GM12878 (cell line): ENCODE data around the gene NHERF2. TPM values are rescaled to one million over a fixed set of nuclear protein-coding genes. Genes with fewer than 3 reads are reported as not detected.

Experiments
- BRCA1 ChIP-seq: IDR thresholded peaks from 2 replicates; pipeline ENCODE4 v1.6.1; 2011; ENCODE audit warnings: low read depth, low read length, improper control_type of control experiment
- ELK1 ChIP-seq: IDR thresholded peaks from 2 replicates; pipeline ENCODE4 v1.6.1; 2012; ENCODE audit warnings: low read depth, low read length, improper control_type of control experiment
- GABPA ChIP-seq: IDR thresholded peaks from 2 replicates; pipeline ENCODE4 v1.6.1; 2014; ENCODE audit warnings: antibody characterized with exemption, low read depth, mild to moderate bottlenecking, inconsistent platforms
- MEF2A ChIP-seq: IDR thresholded peaks from 2 replicates; pipeline ENCODE4 v1.6.1; 2011; ENCODE audit warnings: low read depth, mild to moderate bottlenecking, low read length, moderate library complexity; ENCODE audit not compliant: insufficient read depth
- PRDM15 ChIP-seq: fragments of 450-650 bp; formaldehyde crosslinking; IDR thresholded peaks from 2 replicates; pipeline ENCODE4 v1.4.0; 2020; ENCODE audit warnings: mild to moderate bottlenecking, moderate library complexity
- RELA ChIP-seq: fragments of 450-650 bp; IDR thresholded peaks from 2 replicates; pipeline ENCODE4 v1.8.0; 2014; ENCODE audit warnings: borderline replicate concordance; ENCODE audit not compliant: partially characterized antibody
- RFX5 ChIP-seq: IDR thresholded peaks from 2 replicates; pipeline ENCODE4 v1.6.1; 2011; ENCODE audit warnings: low read depth, low read length, improper control_type of control experiment
- polyA plus RNA-seq, 11 experiments: library from polyadenylated mRNA; depleted of rRNA in 4 of 11; unstranded in 6 of 11; stranded (reverse) in 5 of 11; fragments of >200 nt; fragmentation: Nextera tagmentation in 4 of 11; fragmentation: Illumina TruSeq in 1 of 11; extraction: Ambion mirVana in 4 of 11; extraction: Trizol in 1 of 11; gene quantifications; 1 replicate in 1 of 11; 2 replicates in 10 of 11; pipeline versions ENCODE4 v1.2.1 to v1.2.3, GENCODE V29; 2011 to 2016; ENCODE audit warnings: inconsistent platforms in 2 of 11, missing spikeins in 2 of 11, low read depth in 1 of 11
- total RNA-seq, 4 experiments: library from RNA; depleted of rRNA in 3 of 4; stranded (reverse); fragments of >200 nt in 3 of 4; fragmentation: Illumina TruSeq in 1 of 4; extraction: Trizol in 1 of 4; gene quantifications; 2 replicates each; pipeline versions ENCODE4 v1.2.1 to v1.2.3, GENCODE V29; 2013 to 2021
- TF ChIP-seq, protein P1 (sequence below): fragments of 450-650 bp; formaldehyde crosslinking; IDR thresholded peaks from 2 replicates; pipeline ENCODE4 v1.4.0; 2022; ENCODE audit warnings: mild to moderate bottlenecking, moderate library complexity
- TF ChIP-seq, protein P2 (sequence below): fragments of 450-650 bp; IDR thresholded peaks from 2 replicates; pipeline ENCODE4 v1.6.1; 2017; ENCODE audit warnings: low read depth, mild to moderate bottlenecking, moderate library complexity

The NHERF2 gene
- total and polyA plus RNA-seq, 10 of the 15 experiments (the other 5 are each of a cell fraction or from before 2014, with no cell fraction given), result 0.05 to 0.31 (median 0.08) TPM; not detected in 4

DNA sequence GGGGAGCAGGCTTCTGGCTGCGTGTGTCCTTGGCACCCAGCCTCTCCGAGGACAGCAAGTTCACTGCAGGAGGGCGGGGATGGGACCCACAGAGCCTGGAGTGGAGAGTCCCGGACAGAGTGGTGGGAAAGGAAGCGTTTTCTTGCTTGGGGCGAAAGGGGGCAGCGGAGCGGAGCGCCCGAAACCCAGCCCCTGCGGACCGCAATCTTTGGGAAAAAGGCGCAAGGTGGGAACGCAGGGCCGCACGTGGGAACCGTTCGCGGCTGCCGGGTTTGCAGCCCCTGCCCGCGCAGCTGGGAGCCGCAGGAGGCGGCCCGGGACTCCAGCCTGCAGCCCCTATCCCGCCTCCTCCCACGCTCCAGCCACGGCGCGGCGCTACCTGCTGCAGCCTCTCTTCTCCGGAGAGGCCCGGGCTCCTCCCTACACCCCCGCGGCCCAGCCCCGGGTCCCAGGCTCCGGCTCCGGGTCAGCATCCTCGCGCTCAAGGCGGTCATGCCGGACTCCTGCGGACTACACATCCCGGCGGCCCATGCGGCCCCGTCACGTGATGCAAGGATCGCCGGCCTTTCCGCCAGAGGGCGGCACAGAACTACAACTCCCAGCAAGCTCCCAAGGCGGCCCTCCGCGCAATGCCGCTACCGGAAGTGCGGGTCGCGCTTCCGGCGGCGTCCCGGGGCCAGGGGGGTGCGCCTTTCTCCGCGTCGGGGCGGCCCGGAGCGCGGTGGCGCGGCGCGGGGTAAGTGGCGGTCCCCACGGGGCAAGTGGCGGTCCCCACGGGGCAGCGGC lies 20.8 kb downstream of the NHERF2 start, which contains the start of the genes NTHL1 and TSC2 (continued):
- TF ChIP-seq, protein P1, sequence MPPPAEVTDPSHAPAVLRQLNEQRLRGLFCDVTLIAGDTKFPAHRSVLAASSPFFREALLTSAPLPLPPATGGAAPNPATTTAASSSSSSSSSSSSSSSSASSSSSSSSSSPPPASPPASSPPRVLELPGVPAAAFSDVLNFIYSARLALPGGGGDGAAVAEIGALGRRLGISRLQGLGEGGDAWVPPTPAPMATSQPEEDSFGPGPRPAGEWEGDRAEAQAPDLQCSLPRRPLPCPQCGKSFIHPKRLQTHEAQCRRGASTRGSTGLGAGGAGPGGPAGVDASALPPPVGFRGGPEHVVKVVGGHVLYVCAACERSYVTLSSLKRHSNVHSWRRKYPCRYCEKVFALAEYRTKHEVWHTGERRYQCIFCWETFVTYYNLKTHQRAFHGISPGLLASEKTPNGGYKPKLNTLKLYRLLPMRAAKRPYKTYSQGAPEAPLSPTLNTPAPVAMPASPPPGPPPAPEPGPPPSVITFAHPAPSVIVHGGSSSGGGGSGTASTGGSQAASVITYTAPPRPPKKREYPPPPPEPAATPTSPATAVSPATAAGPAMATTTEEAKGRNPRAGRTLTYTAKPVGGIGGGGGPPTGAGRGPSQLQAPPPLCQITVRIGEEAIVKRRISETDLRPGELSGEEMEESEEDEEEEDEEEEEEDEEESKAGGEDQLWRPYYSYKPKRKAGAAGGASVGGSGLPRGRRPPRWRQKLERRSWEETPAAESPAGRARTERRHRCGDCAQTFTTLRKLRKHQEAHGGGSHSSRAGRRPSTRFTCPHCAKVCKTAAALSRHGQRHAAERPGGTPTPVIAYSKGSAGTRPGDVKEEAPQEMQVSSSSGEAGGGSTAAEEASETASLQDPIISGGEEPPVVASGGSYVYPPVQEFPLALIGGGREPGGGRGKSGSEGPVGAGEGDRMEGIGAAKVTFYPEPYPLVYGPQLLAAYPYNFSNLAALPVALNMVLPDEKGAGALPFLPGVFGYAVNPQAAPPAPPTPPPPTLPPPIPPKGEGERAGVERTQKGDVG (CRISPR knock-in tag), result 0 out of 2 replicates have a peak, but pooled peaks have one; percentile 44
- no peak for TF ChIP-seq BRCA1
- TF ChIP-seq ELK1, result peak; percentile 94
- TF ChIP-seq MEF2A, result 0 out of 2 replicates have a peak, but pooled peaks have one; percentile 25
- TF ChIP-seq RFX5, result 0 out of 2 replicates have a peak, but pooled peaks have one; percentile 33
- peak; percentile 45 for TF ChIP-seq RELA
- TF ChIP-seq PRDM15, result peak; percentile 75; the same call in 1 of the 2 replicates
- TF ChIP-seq, protein P2, sequence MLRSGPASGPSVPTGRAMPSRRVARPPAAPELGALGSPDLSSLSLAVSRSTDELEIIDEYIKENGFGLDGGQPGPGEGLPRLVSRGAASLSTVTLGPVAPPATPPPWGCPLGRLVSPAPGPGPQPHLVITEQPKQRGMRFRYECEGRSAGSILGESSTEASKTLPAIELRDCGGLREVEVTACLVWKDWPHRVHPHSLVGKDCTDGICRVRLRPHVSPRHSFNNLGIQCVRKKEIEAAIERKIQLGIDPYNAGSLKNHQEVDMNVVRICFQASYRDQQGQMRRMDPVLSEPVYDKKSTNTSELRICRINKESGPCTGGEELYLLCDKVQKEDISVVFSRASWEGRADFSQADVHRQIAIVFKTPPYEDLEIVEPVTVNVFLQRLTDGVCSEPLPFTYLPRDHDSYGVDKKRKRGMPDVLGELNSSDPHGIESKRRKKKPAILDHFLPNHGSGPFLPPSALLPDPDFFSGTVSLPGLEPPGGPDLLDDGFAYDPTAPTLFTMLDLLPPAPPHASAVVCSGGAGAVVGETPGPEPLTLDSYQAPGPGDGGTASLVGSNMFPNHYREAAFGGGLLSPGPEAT, result no peak
- TF ChIP-seq GABPA, result peak; percentile 93
- TF ChIP-seq, all 136 proteins: peak for 61
